GM13976 (cell line): ENCODE results near the gene ZNF335.

Experiments
- DNase-seq: peaks from one replicate; pipeline ENCODE4 v3.0.0; 2012; ENCODE audit warnings: low spot score
- CTCF ChIP-seq: IDR thresholded peaks from 2 replicates; pipeline ENCODE4 v1.5.1; 2012; ENCODE audit warnings: borderline replicate concordance, mild to moderate bottlenecking; ENCODE audit not compliant: insufficient read depth; ENCODE audit errors: extremely low read depth, missing control alignments, control extremely low read depth
- in situ Hi-C: fragments of 300-500 bp; cut with MboI; formaldehyde crosslinking; loops from one replicate; pipeline ENCODE4 v1.12.0; 2022; ENCODE audit warnings: low sequenced_read_pairs, mixed read lengths, inconsistent platforms; ENCODE audit not compliant: unreplicated experiment

The ZNF335 gene

DNA sequence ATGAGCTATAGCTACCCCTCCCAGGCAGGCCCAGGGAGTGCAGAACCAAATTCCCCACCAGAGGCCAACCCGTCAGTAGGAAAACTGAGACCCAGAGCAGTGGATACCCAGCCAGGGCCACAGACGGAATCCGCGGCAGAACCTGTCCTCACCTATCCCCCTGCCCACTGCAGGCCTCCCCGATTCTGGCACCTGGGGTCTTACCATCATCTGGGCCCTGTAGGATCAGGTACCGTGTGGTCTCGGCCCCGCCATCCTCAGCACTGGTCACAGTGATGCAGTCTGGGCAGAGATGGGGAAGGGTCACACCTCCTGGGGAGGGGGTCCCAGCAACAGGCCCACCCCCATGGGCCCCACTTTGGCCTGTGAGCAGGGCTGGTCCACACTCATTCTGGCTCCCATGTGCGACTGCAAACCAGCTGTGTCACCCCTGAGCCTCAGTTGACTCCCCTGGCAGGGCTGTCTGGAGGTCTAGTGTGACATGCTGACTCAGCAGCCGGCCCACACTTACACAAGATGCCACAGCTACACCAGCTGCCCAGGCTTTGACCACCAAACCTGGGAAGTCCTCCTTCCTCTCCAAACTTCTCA lies 3.8 kb downstream of the ZNF335 start:
- no peak for TF ChIP-seq CTCF
- no peak for DNase-seq
- in situ Hi-C loops = no loop called here

DNA sequence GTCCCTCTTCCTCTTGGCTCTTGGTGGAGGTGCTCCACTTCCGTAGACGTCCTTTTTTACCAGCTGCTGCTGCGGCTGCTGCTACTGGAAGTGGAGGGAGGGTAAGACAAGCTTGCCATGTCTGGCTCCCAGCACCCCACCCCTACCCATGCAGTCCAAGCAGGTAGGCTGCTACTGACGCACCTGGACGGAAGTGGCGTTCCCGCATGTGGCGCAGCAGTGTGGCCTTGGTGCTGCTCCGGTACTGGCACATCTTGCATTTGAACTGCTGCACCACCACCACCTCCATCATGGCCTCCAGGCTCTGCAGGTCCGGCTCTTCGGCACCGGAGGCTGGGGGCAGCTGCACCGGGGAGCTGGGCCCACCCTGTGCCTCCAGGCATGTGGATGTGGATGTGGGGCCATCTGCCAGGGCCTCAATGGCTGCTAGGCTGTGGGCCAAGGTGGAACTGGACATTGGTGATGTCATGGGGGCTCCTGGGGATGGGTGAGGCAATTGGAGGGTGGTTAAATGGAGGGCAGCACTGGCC lies 4.4 kb downstream of the ZNF335 start:
- in situ Hi-C loops = no loop called here
- no peak for DNase-seq
- TF ChIP-seq CTCF = no peak

GRCh38 chr20:45965169-45966002 lies 6.6 kb downstream of the ZNF335 start:
- TF ChIP-seq CTCF = no peak
- in situ Hi-C loops = no loop called here
- DNase-seq = no peak

- DNase-seq = no peak
- no peak for TF ChIP-seq CTCF
- in situ Hi-C loops = no loop called here
Observed at GRCh38 chr20:45964006-45964400, 8.0 kb downstream of the ZNF335 start.

DNA sequence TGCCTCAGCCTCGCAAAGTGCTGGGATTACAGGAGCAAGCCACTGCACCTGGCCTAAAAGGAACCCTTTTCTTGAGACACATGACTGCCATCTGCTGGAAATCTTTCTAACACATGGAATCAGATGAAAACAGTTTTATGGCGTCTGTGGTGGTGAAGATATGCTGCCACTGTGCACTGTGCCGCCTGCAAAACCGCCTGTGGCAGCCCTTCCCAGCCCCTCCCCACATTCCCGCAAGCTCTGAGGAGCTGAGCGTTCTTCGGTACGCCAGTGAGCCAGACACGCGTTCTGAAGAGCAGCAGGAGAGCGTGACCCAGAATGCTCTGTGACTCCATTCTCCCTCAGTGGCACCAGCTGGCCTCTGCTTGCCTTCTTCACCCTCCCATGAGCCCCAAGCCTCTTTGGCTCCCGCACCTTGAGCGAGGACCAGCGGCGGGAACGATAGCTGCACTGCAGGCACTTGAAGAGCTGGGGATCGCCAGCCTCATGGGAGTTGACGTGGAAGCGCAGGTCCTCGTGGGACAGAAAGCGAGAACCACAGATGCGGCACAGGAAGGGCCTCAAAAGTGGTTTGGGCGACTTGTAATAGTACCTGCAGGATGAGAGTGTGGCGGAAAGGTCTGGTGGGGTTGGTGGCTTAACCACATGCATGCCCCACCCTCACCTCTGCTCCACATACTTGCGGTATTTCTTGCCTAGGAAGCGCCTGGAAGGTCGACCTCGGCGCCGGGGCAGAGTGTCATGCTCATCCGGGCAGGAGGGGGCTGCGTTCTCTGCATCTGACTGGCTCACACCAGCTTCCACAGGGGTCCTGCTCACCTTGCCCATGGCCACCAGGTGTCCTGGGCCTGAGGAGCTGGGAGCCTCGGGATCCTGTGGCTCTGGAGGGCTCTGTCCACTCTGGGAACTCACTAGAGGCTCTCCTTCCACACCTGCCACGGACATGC lies 8.7 kb downstream of the ZNF335 start:
- TF ChIP-seq CTCF = peak; percentile 40
- DNase-seq = no peak
- in situ Hi-C loops = no loop called here
